NCI-H187 (cell line): ENCODE data around the gene FAM20A.
"Not testable (repeated sequence)": the region's sequence is repeated elsewhere in the genome, so short reads cannot be mapped to it uniquely, and the experiment has no call there.

Experiments
- DNase-seq, 2 experiments: peaks; one replicate each; lab custom pipeline; 2025; lab: John Stamatoyannopoulos, UW

FAM20A gene

GRCh38 chr17:68492394-68493054, 108.6 kb downstream of the FAM20A start:
- not testable (repeated sequence) for DNase-seq

- no peak for DNase-seq
Measured at GRCh38 chr17:68491381-68492231, 109.6 kb downstream of the FAM20A start.

GRCh38 chr17:68489919-68490318, 111.2 kb downstream of the FAM20A start:
- DNase-seq: no peak
